KG1 (cell line): Measurements from ENCODE around the gene STK17A.

Source experiments
- DNase-seq: peaks from one replicate; lab custom pipeline; 2025; lab: John Stamatoyannopoulos, UW

Gene STK17A

DNA sequence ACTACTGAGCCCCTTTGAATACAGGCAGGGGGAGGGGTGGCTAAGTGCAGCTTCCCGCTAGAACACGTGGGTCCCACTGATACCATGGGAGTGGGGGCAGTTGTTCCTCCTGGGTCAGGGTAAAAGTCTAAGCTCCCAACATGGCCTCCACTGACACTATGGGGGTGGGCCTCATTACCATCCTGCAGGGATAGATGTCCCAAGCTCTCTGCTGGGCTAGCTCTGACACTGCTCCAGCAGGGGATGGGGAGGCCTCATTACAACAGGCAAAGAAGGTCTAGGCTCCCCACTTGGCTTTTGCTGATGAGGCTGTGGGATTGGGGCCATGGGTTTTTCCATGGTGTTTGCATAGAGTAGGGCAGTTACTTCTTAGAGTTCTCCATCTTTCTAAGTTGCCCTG is 51.5 kb downstream of the STK17A start:
- DNase-seq, result no peak

DNA sequence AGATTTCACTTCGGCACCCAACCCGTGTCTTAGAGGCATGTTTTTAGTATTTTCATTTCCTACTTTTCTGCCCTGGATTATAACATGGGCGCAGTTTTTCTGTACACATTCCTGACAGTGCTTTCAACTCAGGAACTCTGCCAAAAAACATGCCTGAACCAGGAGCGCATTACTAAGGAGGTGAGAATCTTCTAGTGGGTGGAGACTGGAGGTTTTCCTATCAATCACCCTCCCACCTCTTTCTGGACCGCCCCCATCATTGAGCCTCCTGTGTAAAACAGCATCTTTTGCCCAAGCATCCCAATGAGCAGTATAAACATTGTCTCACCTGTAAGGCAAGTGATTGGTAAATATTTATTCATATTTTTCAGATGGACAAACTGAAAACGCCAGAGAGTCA is 53.2 kb downstream of the STK17A start:
- DNase-seq, result no peak

DNA sequence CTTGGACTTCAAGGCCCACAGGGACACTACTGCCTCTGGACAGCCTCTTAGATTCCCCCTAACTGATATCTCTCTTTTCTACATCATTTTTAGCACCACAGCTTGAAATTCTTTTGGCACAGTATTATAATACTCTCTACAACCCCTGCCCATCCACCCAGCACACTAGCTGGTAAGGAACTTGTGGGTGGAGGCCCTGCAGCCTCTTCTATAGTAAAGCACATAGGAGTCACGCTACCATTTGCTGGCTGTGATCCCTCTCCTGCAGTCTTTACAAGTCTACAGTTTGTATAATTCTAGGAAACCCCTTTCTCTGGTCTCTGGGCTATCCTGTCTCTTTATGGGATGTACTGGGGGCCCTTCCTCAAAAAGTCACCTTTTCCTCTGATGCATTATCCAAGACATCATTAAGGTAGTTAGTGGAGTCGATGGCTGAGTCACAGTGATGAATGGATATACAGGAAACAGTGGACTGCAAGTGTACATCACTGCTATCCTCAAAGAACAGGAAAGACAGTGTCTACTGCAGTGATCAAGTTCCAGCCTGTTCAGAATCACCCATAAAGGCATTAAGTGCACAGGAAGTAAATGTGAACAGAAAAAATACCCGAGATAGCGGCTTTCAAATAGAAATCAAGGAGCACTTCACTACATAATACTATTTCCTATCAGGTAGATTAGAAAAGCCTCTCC is 54.4 kb downstream of the STK17A start:
- DNase-seq, result no peak

DNA sequence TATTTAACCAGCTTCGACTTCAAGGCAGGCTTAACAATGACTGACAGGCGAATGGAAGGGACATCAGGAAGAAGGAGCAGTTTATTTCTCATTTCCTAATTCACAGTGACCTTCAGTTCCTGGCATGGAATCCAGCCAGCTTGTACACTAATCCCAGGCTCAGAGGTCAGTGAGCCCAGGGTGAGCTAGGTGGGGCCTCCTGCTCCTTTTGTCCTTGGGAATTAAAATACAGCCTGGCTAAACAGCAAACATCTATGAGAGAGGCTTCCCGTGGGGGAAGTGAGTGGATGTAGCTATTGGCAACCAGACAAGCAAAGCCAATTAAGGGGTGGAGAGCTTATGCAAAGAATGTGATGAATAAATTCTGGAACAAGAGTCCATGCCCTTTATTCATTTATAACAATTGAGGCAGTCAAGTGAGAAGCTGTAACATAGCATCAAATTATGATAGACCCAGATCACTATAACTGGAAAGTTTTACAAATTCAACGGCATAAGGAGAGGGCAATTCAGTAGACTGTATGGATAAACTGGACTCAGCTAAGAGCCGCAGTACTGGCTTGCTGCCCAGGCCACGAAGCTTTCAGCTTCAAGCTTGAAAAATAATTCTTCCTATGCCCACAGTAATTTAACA is 57.1 kb downstream of the STK17A start:
- DNase-seq, result no peak

DNA sequence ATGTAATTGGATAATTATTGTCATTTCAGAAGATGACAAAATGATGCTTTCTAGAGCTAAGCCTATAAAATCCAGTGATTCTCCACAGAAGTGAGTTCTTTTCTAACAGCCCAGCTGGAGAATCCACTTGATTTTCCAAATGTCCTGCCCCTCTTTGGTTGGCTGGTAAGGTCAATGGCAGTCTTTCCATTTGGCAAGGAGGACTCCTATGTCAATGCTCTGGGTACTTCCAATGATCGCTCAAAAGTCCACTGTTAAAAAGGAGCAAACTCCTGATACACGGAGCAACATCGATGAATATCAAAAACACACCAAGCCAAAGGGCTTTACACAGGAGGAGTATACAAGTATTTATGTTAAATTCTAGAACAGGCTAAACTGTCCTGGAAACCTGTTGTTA is 57.8 kb downstream of the STK17A start:
- no peak for DNase-seq

DNA sequence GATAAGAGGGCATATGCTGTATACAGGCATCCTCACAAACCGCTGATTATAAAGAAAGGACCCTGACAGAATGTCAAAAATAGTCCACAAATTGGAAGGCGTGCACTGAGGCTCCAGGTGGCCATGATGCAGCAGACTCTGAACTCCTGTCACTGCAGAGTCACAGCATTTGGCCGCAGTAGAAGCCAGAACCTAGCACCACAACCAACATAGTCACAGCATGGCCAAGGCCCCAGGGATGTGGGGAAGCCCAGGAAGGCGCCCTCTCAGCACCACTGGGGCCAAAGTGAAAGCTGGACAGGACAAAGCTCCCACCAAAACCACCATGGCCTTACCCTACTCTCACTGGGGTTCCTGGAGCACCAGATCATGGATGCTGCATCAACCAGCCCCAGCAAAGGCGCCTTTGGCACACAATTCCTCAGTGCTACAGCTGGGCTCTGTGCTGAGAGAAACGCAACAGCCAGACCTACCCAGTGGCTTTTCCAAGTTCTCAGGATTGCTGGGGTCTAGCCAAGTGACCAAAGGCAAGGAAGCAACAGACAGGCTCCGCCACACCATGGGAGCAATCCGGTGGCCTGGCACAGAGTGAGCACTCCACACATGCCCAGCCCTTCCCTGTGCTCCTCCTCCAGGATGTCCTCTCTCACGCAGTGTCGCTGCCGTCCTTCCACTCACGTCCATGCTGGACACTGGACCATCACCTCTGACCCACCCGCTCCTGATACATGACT is 60.2 kb downstream of the STK17A start:
- no peak for DNase-seq

DNA sequence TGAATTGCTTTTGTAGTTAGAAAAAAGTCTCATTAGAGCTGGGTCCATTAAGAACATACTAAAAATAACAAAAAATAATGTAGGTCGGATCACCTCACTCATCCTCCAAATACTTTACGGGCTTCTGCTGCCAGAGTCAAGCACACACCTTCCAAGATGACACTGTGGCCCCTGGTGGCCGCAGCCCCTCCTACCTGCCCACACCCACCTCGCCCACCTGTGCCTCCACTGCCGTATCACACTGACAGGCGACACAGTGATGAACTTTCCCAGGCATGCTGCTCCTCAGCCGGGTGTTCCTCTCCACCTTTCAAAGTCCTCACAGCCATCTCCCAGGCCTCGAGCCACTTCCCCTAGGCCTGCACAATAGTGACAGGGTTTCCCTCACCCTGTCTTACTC is 60.9 kb downstream of the STK17A start:
- no peak for DNase-seq

DNA sequence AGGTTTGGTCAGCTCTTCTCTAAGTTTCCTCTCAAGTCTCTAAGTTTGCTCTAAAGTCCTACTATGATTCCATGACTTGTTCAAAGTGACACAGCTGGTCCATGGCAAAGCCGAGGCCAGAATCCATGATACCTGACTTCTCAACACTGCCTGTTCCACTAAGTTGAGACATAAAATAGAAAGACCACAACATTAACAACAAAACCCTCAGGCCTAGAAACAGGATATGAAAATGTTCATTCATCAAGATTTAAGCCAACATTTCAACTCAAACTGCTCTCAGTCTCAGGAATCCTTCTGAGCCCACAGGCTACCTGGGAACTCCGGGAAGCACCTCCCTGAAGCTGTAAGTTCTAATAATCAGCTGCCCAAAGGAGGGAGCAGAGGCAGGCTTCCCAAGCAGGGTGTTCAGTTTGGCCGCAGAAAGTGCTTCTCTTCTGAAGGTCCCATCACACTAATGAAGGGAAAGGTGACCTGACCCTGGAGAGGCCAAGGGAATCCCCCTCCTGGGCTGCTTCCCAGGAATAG is 62.9 kb downstream of the STK17A start:
- no peak for DNase-seq

DNA sequence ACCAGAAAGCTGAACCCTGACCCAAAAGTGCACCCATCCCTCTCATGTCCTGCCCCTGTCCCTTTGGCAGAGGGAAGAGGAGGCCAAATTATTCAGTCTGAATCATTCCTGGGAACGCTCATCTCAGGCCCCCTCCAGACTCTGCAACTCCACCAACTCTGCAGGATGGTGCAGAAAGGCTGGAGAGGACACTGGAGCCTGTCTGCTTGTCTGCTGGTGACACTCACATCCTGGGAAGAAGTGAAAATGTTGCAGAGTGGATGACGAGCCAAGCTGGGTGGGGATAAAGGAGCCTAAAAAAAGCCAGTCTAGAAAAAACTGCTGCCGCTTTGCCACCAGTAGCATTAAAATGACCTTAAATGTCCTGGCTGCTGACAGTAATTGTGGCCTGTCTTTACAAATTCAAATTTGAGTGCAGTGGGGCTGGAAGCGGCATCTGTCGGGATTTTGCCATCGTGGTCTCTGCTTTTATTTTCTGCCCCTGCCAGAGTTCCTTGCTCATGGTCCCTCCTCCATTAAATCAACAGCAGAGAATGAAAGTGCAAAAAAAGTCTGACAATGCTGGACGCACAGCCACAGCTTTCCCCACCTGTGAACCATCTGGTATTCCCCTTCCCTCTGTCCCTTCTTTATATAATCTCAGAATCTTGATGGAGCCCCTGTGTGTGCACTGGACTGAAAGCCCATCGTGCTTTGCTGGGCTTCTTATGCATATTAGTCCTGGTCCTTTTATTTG is 63.9 kb downstream of the STK17A start:
- no peak for DNase-seq

DNA sequence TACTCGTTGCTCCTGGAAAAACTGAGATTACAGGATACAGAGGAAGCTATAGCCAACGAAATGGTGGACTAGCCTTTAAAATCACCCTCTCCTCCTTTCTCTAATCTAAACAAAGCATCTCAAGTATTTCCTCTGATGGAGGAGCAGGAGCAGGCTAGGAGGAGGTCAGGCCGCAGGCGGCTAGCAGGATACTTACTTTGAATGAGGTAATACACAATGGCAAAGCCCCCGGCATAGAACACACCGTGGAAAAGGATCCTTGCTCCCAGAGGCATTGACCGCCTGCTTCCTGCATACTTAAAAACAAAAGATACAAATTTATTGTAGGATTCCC is 64.4 kb downstream of the STK17A start:
- DNase-seq, result no peak

DNA sequence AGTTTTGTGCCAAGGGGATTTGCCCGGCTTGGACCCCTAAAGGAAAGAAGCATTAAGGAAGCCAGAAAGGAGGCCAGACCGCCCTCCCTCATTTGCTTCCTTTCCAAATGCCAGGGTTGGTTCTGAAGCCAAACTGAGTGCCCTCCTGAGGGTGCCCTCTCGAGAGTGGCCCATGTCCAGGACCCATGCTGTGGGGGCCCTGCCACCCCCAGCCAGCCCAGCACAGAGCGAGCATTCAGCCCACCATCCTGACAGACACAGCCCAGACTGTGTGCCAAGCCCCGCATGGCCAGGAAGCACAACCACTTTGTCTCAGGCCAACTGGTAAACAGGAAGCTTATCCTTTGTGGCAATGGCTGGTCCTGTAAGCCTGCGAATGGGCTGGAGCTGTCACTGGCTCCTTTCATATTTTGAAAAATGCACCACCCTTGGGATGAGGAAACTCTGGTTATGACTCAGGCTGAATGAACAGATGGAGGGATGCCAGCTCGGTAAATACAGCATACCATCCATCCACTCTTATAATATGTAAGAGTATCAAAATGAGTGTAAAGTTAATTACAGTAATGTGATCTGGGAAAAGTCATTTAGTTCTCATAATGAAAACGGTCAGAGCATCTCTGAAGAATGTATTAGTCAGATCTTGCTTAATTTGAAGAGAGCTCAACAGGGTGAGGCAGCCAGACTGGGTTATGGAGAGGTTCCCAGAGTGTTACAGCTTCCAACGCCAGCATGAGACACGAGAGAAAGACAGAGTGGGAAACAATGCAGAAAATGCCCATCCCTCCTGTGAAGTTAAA is 65.0 kb downstream of the STK17A start:
- DNase-seq, result peak; percentile 4

DNA sequence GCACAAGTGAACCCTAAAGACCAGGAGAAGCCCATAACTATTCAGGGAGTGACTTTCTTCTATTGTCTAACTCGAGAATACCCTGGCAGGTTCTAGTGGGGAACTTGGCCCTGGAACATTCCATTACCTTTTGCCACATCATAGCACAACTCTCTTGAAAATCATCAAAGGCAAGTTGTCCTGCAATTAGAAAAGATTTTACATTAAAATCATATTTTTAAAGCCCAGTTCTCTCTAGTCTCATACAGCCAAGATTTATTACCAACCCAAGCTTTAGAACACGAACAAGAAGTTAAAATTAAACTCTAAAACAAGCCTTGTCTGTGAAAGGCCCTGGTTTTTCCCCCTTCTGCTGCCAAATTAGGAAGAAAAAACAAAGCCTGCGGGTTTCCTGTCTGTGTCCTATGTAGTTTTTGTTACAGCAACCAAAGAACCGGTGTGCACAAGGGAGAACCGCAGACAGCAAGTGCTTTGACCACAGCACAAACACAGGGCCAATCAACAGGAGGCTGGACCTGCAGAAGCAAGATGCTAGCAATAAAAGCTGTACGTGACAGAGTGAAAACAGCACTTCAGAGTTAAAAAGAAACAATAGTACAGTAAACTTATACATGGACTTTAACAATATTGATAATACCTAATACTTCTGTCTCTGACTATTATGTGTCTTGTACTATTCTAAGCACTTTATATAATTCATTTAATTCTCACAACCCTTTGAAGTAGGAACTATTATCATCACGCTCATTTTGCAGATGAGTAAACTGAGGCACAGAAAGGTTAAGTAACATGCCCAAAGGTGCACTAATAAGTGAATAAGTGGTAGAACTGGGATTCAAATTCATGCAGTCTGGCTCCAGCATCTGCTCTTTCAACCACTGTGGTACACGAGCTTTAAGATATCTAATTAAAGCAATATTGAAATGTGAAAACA is 65.8 kb downstream of the STK17A start:
- peak; percentile 66 for DNase-seq

DNA sequence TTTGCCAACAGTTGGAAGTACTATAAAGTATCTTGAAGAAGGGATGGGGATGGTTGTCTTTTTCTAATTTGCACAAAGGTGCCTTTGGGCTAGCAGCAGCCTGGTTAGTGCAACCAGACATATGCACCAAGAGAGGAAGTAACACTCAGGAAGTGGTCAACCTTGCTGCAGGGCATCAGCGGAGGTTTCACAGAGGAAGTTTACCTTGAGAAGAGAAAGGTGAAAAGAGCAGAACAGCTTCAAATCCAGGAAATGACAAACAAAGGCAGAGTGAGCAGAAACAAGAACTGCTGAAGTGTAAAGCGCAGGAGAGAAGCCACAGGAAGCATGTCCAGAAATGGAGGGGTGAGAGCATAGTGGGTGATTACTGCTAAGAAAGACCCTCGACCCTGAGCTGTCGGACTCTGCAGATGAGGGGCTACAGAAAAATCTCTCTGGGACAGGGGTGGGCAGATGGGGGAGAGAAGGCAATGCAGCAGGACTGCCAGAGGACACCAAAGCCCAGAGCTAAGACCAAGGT is 66.9 kb downstream of the STK17A start:
- peak; percentile 42 for DNase-seq

DNA sequence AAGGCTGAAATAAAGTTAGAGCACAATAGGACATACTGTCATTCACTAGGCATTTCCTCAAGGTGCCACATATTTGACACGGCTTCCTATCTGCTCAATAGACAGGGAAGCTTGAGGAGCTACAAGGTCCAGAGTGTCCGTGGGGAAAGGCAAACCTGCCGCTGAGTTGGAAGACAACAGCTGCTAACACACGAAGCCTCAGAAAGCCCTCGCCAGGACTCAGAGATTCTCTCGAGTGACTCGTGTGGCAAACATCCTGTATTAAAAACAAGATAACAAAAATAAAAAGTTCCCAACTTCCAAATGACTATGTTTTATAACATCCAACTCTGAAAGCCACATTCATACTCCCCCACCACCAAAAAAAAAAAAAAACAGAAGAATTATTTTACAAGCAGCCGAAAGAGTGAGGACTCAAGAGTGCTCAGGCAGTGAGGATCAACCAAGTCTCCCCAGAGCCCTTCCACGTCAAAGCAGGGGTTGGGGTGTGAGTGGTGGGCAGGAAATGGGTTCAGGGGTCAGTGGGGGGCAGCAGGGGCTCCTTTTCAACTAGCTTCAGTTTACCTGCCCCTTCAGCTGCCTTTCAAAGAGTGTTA is 67.6 kb downstream of the STK17A start:
- no peak for DNase-seq

DNA sequence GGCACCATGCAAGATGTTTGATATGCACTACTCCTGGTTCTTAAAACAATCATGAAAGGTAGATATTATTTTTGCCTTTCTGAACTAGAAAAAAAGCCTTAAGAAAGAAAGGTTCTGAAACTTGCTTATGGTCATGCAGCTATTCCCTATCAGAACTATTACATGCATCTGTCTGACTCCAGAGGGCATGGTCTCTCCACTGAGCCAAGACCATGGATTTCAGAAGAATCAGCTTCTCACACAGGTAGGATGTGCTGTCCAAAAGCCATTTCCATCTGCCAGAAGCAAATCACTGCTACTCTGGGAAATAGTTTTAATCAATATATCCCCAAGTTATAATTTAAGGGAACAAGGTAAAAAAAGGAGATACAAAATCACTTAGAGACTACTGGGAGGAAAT is 69.5 kb downstream of the STK17A start:
- no peak for DNase-seq

DNA sequence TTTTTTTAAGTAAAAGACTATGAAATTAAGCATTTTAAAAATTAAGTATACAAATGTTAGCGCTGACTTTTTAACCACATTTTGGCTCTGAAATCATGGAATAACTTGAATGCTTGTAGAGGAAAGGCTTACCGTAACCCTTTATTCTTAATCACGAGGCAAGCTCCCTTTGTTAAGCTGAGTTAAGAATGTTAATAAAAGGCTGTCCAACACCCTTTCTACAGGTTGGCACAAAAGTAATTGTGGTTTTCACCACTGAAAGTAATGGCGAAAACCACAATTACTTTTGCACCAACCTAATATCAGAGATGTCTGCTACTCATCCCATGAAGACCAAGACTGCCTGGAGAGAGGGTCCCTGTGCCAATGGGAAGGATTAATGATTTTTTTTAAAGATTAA is 70.6 kb downstream of the STK17A start:
- DNase-seq, result no peak

DNA sequence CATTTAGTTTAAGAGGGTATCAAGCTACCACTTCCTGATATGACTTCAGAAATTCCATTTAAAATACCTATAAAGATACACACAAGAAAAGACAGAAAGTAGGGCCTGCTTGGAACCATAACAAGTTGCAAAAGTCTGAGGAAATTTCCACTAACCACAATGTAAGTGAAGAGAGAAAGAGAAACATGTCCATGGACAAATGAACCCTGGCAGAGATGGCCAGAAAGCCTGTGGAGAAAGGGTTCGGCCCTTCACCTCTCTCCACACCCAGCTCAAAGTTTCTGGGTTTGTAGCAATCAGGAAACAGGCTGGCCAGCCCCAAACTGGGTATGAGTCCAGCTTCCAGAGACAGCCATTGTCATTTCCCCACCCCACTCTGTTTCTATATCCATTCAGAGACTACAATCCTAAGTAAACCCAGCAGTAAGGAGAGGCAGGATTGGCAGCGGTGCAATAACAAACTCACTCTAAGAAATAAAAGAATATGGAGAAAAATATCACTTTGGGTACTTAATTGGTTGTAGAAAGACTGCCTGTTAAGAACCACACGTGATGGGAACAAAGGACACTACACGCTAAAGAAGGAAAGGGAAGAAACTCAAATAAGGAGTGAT is 71.1 kb downstream of the STK17A start:
- no peak for DNase-seq

DNA sequence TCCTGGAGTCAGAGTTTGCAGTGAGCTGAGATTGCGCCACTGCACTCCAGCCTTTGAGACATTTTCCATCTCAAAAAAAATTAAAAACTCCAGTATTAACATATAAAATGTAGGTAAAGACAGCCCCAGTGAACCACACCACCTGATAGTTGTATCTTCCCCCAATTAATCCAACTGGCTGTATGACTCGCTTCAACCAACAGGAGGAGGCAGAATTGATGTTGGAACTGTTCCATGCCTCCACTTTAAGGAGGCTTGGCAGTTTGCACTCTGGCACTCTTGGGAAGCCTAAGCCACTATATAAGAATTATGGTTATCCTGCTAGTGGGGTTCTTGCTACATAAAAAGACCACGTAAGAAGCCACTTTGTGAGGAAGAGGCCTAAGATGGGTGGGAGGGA is 72.7 kb downstream of the STK17A start:
- DNase-seq, result no peak

DNA sequence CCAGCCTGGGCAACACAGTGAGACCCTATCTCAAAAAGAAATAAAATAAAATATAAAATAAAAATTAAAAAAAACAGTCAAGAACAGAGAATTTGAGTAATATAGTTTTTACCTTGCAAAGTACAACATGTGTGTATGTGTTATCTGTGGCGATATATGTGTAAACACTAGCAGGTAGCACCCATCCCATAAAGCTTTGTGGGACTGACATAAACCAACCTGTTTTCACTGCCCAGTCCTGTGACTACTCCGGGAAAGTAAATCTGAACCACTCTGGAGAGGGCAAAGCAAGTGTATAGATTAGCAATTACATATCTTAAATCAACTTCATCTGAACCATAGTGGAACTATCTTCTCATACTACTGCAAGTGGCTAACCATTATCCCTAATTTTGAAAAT is 74.1 kb downstream of the STK17A start:
- DNase-seq, result no peak
